Mucosa of descending colon (tissue), 3 donors: ENCODE data around the gene AIP. TPM values are rescaled to one million over a fixed set of nuclear protein-coding genes. Genes with fewer than 3 reads are reported as not detected.

Experiments used
- ATAC-seq: fragments of 200-7000 bp; cut with Tn5 transposase; one replicate; pipeline ENCODE4 v1.9.1; 2020; ENCODE audit warnings: mild to moderate bottlenecking, moderate library complexity
- DNase-seq, 3 donors: peaks; one replicate each; pipeline ENCODE4 v3.0.0-alpha.2; 2020
- H3K36me3 ChIP-seq: fragments of 200-600 bp; one replicate; pipeline ENCODE4 v1.8.0; 2021; ENCODE audit warnings: low read depth, mild to moderate bottlenecking
- H3K4me1 ChIP-seq: fragments of 200-600 bp; one replicate; pipeline ENCODE4 v1.8.0; 2021; ENCODE audit warnings: low read depth, mild to moderate bottlenecking
- H3K4me3 ChIP-seq: fragments of 200-600 bp; one replicate; pipeline ENCODE4 v1.8.0; 2021; ENCODE audit warnings: mild to moderate bottlenecking
- H3K9me3 ChIP-seq: fragments of 200-600 bp; one replicate; pipeline ENCODE4 v1.8.0; 2021; ENCODE audit warnings: mild to moderate bottlenecking
- CTCF ChIP-seq: fragments of 200-600 bp; IDR thresholded peaks from one replicate; pipeline ENCODE4 v1.8.0; 2022; ENCODE audit warnings: antibody characterized with exemption, mild to moderate bottlenecking
- intact Hi-C, 2 donors: fragments of 100-400 bp; cut with DNase I in 1 of 2; cut with micrococcal nuclease in 1 of 2; formaldehyde crosslinking; loops; one replicate each; pipeline versions ENCODE4 v1.11.0 to v1.11.1; 2022; cut with DNase I, micrococcal nuclease
- total RNA-seq, 3 donors: library from RNA; stranded (reverse); fragmentation: NEBNext Ultra II Directional in 2 of 3; extraction: Animal tissue kit (Norgen Biotek cat#: 25700) in 2 of 3; gene quantifications; one replicate each; pipeline versions ENCODE4 v1.2.1 to v1.2.4, GENCODE V29; 2021 to 2023
- donor health status: DM: no; HTN: no; CAD: no; lungs with moderate emphysema.
- donor health status: DM: no; HTN: no; CAD: no.
- donor health status: DM: no; HTN: yes; CAD: no.

AIP gene
- total RNA-seq, 3 donors from 2014 or later, result 33.7 to 84.9 (median 52.2) TPM

DNA sequence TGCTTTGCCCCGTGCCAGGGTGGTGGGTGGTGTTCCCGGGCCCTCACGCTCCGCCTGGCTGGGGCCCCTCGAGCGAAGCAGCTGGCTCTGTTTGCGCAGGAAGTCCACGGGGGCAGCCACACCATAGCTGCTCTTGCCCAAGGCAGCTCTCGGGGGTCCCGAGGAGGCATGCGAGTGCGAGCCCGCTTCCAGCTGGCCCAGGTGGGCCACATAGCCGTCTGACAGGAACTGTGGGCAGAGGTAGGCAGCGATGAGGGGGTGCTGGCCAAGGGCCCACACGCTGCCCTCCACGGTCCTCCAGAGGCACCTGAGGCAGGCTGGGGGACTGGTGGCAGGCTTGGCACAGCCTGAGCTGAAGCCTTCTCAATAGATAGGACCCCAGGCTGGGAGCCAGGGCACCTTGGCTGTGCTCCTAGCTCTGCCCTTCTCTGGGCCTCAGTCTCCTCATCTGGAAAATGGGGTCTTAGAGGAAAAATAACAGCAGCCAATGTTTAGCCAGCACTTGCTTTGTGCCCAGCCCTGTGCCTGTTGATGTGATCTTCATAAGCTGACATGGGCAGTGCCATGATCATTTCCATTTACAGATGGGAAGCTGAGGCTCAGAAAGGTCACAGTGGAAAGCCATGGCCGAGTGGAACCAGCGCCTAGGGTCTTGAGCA lies 9.4 kb downstream of the AIP start:
- no peak overlapping the region for H3K4me3 ChIP-seq

DNA sequence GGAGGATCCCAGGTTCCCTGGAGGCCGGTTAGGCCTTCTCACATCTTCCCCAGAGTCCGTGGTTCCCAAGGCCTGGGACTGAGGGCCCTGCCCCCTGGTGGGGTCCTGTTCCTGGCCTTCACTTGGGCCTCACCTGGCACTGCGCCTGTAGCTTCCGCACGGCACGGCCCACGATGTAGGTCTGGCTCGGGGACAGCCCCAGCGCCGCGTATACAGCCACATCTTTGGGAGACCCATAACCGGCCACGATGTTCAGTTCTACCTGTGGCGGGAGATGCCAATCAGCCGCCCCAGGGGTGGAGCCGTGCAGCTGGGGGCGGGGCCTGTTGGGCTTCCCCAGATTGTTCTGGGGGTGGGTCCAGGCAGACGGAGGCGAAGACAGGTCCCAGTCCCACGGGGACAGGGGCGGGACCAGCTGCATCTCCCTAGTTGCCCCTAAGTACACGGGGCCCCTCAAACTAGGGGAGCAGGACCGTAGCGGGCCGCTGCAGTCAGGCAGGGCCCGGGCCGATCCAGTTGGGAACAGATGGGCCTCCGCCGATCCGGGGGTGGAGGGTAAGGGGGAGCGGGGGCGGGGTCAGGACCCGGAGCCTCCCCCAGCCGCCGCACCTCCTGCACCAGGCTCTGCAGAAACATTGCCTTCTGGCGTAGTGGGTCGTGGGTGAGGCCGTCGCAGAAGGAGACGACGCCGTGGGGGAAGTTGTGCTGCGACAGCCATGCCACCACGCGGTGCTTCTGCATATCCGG lies 10.1 kb downstream of the AIP start:
- DNase-seq, result peak in 1 of 3 donors; percentile 51
- Histone ChIP-seq H3K4me1 (peaks cover 6% of the 10 kb centered on the region), H3K4me3 (no peak overlapping the region), H3K36me3 (peaks cover 3% of the 10 kb centered on the region), H3K9me3 (no peaks in the 10 kb centered on the region)
- no peak for TF ChIP-seq CTCF
- intact Hi-C loops, result no loop called here
- no peak for ATAC-seq

More for the DNA sequence above, 9.4 kb downstream of the AIP start:
- intact Hi-C loops, result no loop called here
- no peak for ATAC-seq
- H3K36me3 ChIP-seq, result peaks cover 3% of the 10 kb centered on the region
- peak in 1 of 3 donors; percentile 52 for DNase-seq
- H3K9me3 ChIP-seq, result no peaks in the 10 kb centered on the region
- H3K4me1 ChIP-seq, result peaks cover 6% of the 10 kb centered on the region
- TF ChIP-seq CTCF, result no peak

- DNase-seq (peak in 1 of 3 donors; percentile 57), ATAC-seq (no peak)
- H3K9me3 ChIP-seq, result no peaks in the 10 kb centered on the region
- intact Hi-C loops, result no loop called here
- H3K4me3 ChIP-seq, result no peak overlapping the region
- TF ChIP-seq CTCF, result no peak
- peaks cover 6% of the 10 kb centered on the region for H3K4me1 ChIP-seq
- peaks cover 3% of the 10 kb centered on the region for H3K36me3 ChIP-seq
Measured at GRCh38 chr11:67493548-67494370, 10.9 kb downstream of the AIP start.

GRCh38 chr11:67494371-67495233 lies 11.8 kb downstream of the AIP start:
- TF ChIP-seq CTCF, result no peak
- Histone ChIP-seq H3K9me3 (no peaks in the 10 kb centered on the region), H3K4me1 (no peaks in the 10 kb centered on the region), H3K4me3 (no peak overlapping the region), H3K36me3 (peaks cover 3% of the 10 kb centered on the region)
- ATAC-seq (no peak), DNase-seq (peak in 1 of 3 donors; percentile 51)
- intact Hi-C loops, result no loop called here
